Mesendoderm (in vitro differentiated cells): ENCODE data around the gene APPL2.

Experiments
- DNase-seq: peaks from one replicate; pipeline ENCODE4 v3.0.0; 2013
- H2AK5ac ChIP-seq: 2 replicates; pipeline ENCODE4 v1.6.1; 2013; ENCODE audit warnings: low read length, inconsistent platforms
- H2BK120ac ChIP-seq: 2 replicates; pipeline ENCODE4 v1.6.1; 2013; ENCODE audit warnings: low read depth, mild to moderate bottlenecking, low read length, moderate library complexity, mixed read lengths
- H2BK15ac ChIP-seq: replicated peaks from 2 replicates; pipeline ENCODE4 v1.6.1; 2013; ENCODE audit warnings: low read depth, mild to moderate bottlenecking, moderate library complexity
- H2BK5ac ChIP-seq: 2 replicates; pipeline ENCODE4 v1.6.1; 2013; ENCODE audit warnings: low read length, inconsistent platforms
- H3K18ac ChIP-seq: 2 replicates; pipeline ENCODE4 v1.6.1; 2013; ENCODE audit warnings: mild to moderate bottlenecking, low read length, mixed read lengths
- H3K23ac ChIP-seq: one replicate; pipeline ENCODE4 v1.6.1; 2013; ENCODE audit warnings: low read length
- H3K27ac ChIP-seq: 2 replicates; pipeline ENCODE4 v1.5.1; 2013; ENCODE audit warnings: low read depth, mild to moderate bottlenecking, inconsistent platforms, low read length, moderate library complexity
- H3K27me3 ChIP-seq: 2 replicates; pipeline ENCODE4 v1.6.1; 2013; ENCODE audit warnings: low read length, control low read depth, mild to moderate bottlenecking, inconsistent platforms; ENCODE audit not compliant: insufficient read depth, poor library complexity
- H3K36me3 ChIP-seq: 2 replicates; pipeline ENCODE4 v1.6.1; 2013; ENCODE audit warnings: low read length, inconsistent platforms; ENCODE audit not compliant: control insufficient read depth, insufficient read depth
- H3K4ac ChIP-seq: one replicate; pipeline ENCODE4 v1.6.1; 2013; ENCODE audit warnings: low read depth, mild to moderate bottlenecking, low read length, moderate library complexity
- H3K4me1 ChIP-seq: 2 replicates; pipeline ENCODE4 v1.6.1; 2013; ENCODE audit warnings: low read depth, low read length, inconsistent platforms; ENCODE audit not compliant: control insufficient read depth
- H3K4me2 ChIP-seq: 2 replicates; pipeline ENCODE4 v1.6.1; 2013; ENCODE audit warnings: low read length
- H3K4me3 ChIP-seq: 2 replicates; pipeline ENCODE4 v1.5.1; 2013; ENCODE audit warnings: mild to moderate bottlenecking, low read length
- H3K56ac ChIP-seq: one replicate; pipeline ENCODE4 v1.6.1; 2013; ENCODE audit warnings: low read length
- H3K79me1 ChIP-seq: 2 replicates; pipeline ENCODE4 v1.6.1; 2013; ENCODE audit warnings: low read length, inconsistent platforms
- H3K79me2 ChIP-seq: 2 replicates; pipeline ENCODE4 v1.6.1; 2013; ENCODE audit warnings: mild to moderate bottlenecking, low read length; ENCODE audit not compliant: control insufficient read depth, insufficient read depth
- H3K9ac ChIP-seq: 2 replicates; pipeline ENCODE4 v1.6.1; 2013; ENCODE audit warnings: low read length, inconsistent platforms
- H4K5ac ChIP-seq: one replicate; pipeline ENCODE4 v1.6.1; 2013; ENCODE audit warnings: low read length
- H4K8ac ChIP-seq: one replicate; pipeline ENCODE4 v1.6.1; 2013; ENCODE audit warnings: low read depth, mild to moderate bottlenecking, control low read depth, low read length, moderate library complexity
- WGBS: extraction: QIAGEN DNeasy Blood & Tissue Kit; methylation state at CpG from one replicate; pipeline ENCODE4 v1.1.7; 2013; ENCODE audit warnings: low lambda C conversion rate, missing lambda C conversion rate; ENCODE audit not compliant: insufficient coverage; ENCODE audit errors: extremely low coverage; 5-methylcytosine and 5-hydroxymethylcytosine counted together

APPL2 gene

DNA sequence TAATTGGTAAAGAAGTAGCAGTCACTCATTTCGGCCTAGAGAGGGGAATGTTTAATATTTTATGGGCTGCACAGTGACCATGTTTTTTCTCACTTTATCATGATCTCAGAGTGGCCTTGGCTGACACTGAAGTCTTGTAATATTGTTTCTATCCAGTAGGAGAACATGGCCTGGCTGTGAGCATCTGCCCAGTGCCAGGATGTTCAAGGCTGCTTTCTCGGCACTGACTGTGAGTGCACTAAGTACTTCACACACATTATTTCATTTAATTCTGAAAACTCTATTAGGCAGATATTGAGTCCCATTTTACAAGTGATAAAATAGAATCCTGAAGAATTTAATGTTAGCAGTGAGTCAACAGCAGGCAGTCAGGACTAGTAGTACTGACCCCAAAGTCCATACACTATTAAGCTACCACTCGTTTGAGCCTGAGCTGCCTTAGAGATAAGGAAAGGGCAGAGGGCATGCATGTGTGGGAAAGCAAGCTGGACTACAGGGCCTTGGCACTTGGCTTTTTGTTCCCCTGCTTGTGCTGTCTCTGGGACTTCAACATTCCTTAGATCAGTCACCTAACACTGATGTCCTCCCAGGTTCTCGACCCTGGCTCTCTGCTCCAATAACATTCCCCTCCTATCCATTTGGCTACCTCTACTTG lies 42.2 kb upstream of the APPL2 start:
- no CpG with 5 or more reads among the region's 4 CpGs for WGBS
- no peak overlapping the region for H3K27ac ChIP-seq

DNA sequence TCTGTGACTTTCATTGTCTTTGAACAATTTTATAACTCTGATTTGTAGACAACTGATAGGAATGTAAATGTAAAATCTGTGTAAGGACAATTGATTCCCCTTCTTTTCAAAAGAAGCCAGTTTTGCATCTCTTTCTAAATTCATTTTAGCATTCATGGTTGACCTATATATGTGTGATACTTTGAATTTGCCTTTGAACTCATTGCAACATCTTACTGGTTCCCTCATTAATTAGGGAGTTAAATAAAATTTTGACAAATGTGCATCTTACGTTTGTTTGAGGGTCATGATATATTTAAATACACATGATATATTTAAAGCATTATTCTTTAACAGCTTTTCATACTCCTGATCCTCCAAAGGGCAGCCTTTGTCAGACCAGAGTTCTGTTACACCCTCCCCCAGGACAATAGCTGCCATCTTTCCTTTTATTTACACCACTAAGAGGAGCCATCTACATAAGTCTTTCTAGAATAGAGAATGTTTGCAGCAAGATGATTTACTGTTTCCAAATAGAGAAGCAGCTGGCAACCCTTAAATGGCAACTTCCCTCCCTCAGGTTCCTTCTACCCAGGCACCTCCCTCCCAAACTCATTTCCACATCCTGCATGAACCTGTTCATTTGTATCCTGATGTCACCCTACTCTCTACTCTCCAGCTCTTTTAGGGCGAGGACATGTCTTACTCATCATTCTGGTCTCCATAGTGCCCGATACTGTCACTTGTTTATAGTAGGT lies 40.2 kb upstream of the APPL2 start:
- no peaks in the 10 kb centered on the region for H3K79me1 ChIP-seq
- H3K18ac ChIP-seq: no peak overlapping the region
- no peak overlapping the region for H3K56ac ChIP-seq
- no peak overlapping the region for H3K23ac ChIP-seq
- H2BK15ac ChIP-seq: no peak overlapping the region
- H3K9ac ChIP-seq: no peak overlapping the region
- H3K27ac ChIP-seq: no peak overlapping the region
- no peak for DNase-seq
- no peak overlapping the region for H2AK5ac ChIP-seq
- H3K36me3 ChIP-seq: no peaks in the 10 kb centered on the region
- no peaks in the 10 kb centered on the region for H3K79me2 ChIP-seq
- H4K5ac ChIP-seq: no peak overlapping the region
- no peak overlapping the region for H3K4me2 ChIP-seq
- H3K27me3 ChIP-seq: no peaks in the 10 kb centered on the region
- no CpG with 5 or more reads among the region's 3 CpGs for WGBS
- H3K4ac ChIP-seq: no peak overlapping the region
- no peak overlapping the region for H3K4me3 ChIP-seq
- no peak overlapping the region for H2BK120ac ChIP-seq
- H3K4me1 ChIP-seq: no peaks in the 10 kb centered on the region
- H4K8ac ChIP-seq: no peak overlapping the region
- no peak overlapping the region for H2BK5ac ChIP-seq

More for the DNA sequence above, 42.2 kb upstream of the APPL2 start:
- Histone ChIP-seq H3K79me1 (no peaks in the 10 kb centered on the region), H4K8ac (no peak overlapping the region), H3K79me2 (no peaks in the 10 kb centered on the region), H3K4me2 (no peak overlapping the region), H3K4me1 (no peaks in the 10 kb centered on the region), H3K23ac (no peak overlapping the region), H4K5ac (no peak overlapping the region), H2AK5ac (no peak overlapping the region), H3K36me3 (no peaks in the 10 kb centered on the region), H3K27me3 (no peaks in the 10 kb centered on the region), H3K4ac (no peak overlapping the region), H2BK120ac (no peak overlapping the region), H3K9ac (no peak overlapping the region), H3K56ac (no peak overlapping the region), H2BK15ac (no peak overlapping the region), H3K4me3 (no peak overlapping the region), H2BK5ac (no peak overlapping the region), H3K18ac (no peak overlapping the region)
- DNase-seq: no peak

DNA sequence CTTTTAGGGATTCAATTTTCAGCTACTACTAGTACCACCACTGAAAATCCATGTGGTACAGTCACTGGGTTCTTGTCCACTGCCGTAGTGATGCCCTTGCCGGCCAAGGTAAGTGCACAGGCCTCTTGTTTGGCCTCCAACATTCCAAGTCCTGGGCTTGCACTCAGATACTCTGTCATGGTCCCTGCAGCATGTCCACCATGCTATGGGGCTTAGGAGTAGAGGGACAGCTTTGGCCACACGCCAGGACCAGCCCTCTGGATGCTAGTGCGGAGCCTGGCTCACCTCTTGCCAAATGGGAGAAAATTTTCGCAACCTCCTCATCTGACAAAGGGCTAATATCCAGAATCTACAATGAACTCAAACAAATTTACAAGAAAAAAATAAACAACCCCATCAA lies 38.6 kb upstream of the APPL2 start:
- H3K79me1 ChIP-seq: no peaks in the 10 kb centered on the region
- no peaks in the 10 kb centered on the region for H3K36me3 ChIP-seq
- no peak overlapping the region for H3K23ac ChIP-seq
- no peak overlapping the region for H2BK5ac ChIP-seq
- H4K5ac ChIP-seq: no peak overlapping the region
- DNase-seq: no peak
- no peak overlapping the region for H2AK5ac ChIP-seq
- no peak overlapping the region for H3K4me2 ChIP-seq
- no peak overlapping the region for H3K4me3 ChIP-seq
- no peak overlapping the region for H2BK120ac ChIP-seq
- no peaks in the 10 kb centered on the region for H3K4me1 ChIP-seq
- no peaks in the 10 kb centered on the region for H3K27me3 ChIP-seq
- H3K56ac ChIP-seq: no peak overlapping the region
- H3K18ac ChIP-seq: no peak overlapping the region
- no CpG with 5 or more reads among the region's 5 CpGs for WGBS
- H2BK15ac ChIP-seq: no peak overlapping the region
- no peak overlapping the region for H3K9ac ChIP-seq
- no peak overlapping the region for H4K8ac ChIP-seq
- no peak overlapping the region for H3K27ac ChIP-seq
- no peaks in the 10 kb centered on the region for H3K79me2 ChIP-seq
- no peak overlapping the region for H3K4ac ChIP-seq

DNA sequence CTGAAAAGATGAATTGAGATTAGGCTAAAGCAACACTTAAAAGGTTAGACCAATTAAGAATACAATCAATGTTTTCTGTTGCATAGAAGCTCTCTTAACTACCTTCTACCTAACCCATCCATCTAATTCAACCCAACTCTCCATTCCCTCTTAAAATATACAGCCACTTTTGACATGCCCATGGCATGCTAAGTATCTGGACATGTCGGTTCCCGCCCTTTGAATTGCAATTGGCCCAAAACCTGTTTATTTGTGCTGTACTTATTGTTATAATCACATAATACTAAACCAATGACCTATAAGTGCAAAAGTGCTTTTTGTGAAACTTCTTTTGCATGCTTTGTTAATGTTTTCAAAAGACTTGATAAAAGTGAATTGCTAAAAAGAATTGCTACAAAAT lies 37.6 kb upstream of the APPL2 start:
- Histone ChIP-seq H3K18ac (no peak overlapping the region), H3K9ac (no peak overlapping the region), H2BK15ac (no peak overlapping the region), H3K27me3 (no peaks in the 10 kb centered on the region), H3K23ac (no peak overlapping the region), H3K4me2 (no peak overlapping the region), H3K36me3 (no peaks in the 10 kb centered on the region), H3K27ac (no peak overlapping the region), H3K4ac (no peak overlapping the region), H3K56ac (no peak overlapping the region), H3K79me2 (no peaks in the 10 kb centered on the region), H4K5ac (no peak overlapping the region), H2AK5ac (no peak overlapping the region), H3K4me3 (no peak overlapping the region), H3K79me1 (no peaks in the 10 kb centered on the region), H4K8ac (no peak overlapping the region), H2BK5ac (no peak overlapping the region), H2BK120ac (no peak overlapping the region), H3K4me1 (no peaks in the 10 kb centered on the region)
- WGBS: no CpG with 5 or more reads among the region's 2 CpGs
- no peak for DNase-seq

DNA sequence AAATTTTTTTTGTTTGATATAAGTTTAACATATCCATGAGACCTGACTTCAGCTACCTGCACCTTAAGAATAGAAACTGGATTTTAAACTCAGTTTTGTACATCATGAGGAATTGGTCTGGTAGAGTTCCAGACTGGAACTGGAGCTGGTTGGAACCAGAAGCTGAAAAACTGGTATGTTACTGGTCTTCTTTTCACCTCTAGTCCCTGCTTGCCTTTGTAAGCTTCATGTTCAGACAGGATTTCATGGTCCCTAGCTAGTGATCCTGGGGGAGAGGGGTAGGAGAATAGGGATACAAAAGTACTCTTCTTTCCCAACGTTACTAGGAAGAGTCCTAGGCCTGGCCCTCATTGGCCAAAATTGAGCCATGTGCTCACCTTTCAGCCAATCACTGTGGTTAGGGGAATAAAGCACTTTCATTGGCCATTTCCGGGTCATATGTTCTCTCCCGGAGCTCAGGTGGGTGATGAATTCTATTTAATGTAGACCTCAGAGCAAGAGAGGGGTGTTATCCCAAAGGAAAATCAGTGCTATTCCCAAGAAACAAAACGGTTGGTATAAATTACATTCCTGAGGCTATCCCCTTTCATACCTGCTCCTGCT lies 36.9 kb upstream of the APPL2 start:
- no peak overlapping the region for H2BK5ac ChIP-seq
- no CpG with 5 or more reads among the region's 4 CpGs for WGBS
- H3K9ac ChIP-seq: no peak overlapping the region
- no peaks in the 10 kb centered on the region for H3K79me1 ChIP-seq
- H4K8ac ChIP-seq: no peak overlapping the region
- H3K4ac ChIP-seq: no peak overlapping the region
- no peak overlapping the region for H2BK120ac ChIP-seq
- H3K27ac ChIP-seq: no peak overlapping the region
- no peaks in the 10 kb centered on the region for H3K36me3 ChIP-seq
- H4K5ac ChIP-seq: no peak overlapping the region
- H3K18ac ChIP-seq: no peak overlapping the region
- no peak overlapping the region for H3K4me3 ChIP-seq
- H3K4me1 ChIP-seq: no peaks in the 10 kb centered on the region
- no peak overlapping the region for H2BK15ac ChIP-seq
- no peak for DNase-seq
- no peak overlapping the region for H2AK5ac ChIP-seq
- H3K56ac ChIP-seq: no peak overlapping the region
- no peak overlapping the region for H3K4me2 ChIP-seq
- no peaks in the 10 kb centered on the region for H3K27me3 ChIP-seq
- H3K79me2 ChIP-seq: no peaks in the 10 kb centered on the region
- no peak overlapping the region for H3K23ac ChIP-seq
